HG03135 (cell line): ENCODE data around the gene CDCA7.
A peak's percentile ranks its signal among the peaks of the same experiment; 100 is the strongest.
"Not testable (repeated sequence)": the region's sequence is repeated elsewhere in the genome, so short reads cannot be mapped to it uniquely, and the experiment has no call there.

Experiments used
- ATAC-seq: cut with Tn5 transposase; IDR thresholded peaks from one replicate; pipeline ENCODE4 v1.9.1; 2021; ENCODE audit warnings: mild to moderate bottlenecking, moderate library complexity; ENCODE audit not compliant: unreplicated experiment

The CDCA7 gene

GRCh38 chr2:173401716-173402326, 47.1 kb downstream of the CDCA7 start:
- ATAC-seq = no peak

- ATAC-seq = peak; percentile 82
These were observed 47.8 kb downstream of the CDCA7 start for GRCh38 chr2:173402405-173402974.

- no peak for ATAC-seq
These were observed 50.4 kb downstream of the CDCA7 start for GRCh38 chr2:173404841-173405750.

- no peak for ATAC-seq
These were observed 52.5 kb downstream of the CDCA7 start for GRCh38 chr2:173407176-173407575.

- no peak for ATAC-seq
These were observed 53.0 kb downstream of the CDCA7 start for GRCh38 chr2:173407646-173408045.

- ATAC-seq = no peak
These were observed 55.9 kb downstream of the CDCA7 start for GRCh38 chr2:173410579-173410978.

- ATAC-seq = no peak
These were observed 58.0 kb downstream of the CDCA7 start for GRCh38 chr2:173412628-173413027.

GRCh38 chr2:173414823-173415322, 60.2 kb downstream of the CDCA7 start:
- no peak for ATAC-seq

GRCh38 chr2:173415431-173416381, 61.0 kb downstream of the CDCA7 start:
- no peak for ATAC-seq

- not testable (repeated sequence) for ATAC-seq
These were observed 61.9 kb downstream of the CDCA7 start for GRCh38 chr2:173416415-173417152.

- ATAC-seq = no peak
These were observed 62.7 kb downstream of the CDCA7 start for GRCh38 chr2:173417341-173417740.

- no peak for ATAC-seq
These were observed 63.1 kb downstream of the CDCA7 start for GRCh38 chr2:173417802-173418201.
